CD4-positive, alpha-beta T cell treated with Interferon gamma for 1 hour (primary cell): ENCODE data around the gene NT5DC1.

ENCODE experiments used
- DNase-seq: peaks from one replicate; pipeline ENCODE4 v3.0.0-alpha.2; 2020

NT5DC1 gene

GRCh38 chr6:116100419-116101301 lies at the start of gene NT5DC1:
Gene NT5DC1, plus strand, starts transcription at chr6:116100853. Its CDS starts 78 bp downstream, at chr6:116100931.
- peak; percentile 79 for DNase-seq

DNA sequence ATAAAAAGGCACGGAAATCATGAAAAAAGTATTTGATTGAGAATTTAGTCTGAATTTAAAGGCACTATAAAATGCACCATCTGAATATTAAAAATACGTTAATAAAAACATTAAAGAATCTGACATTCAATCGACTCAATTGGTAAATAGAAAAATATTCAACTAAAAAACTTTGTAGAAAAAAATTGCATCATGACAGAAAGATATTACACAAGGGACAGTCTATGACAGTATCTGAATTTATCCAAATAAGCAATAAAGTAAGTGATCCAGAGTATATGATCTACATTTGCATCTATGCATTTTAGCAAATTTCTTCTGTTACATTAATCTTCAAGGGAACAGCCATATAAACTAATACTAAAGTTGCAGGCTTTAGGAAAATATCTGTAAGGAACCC lies 49.4 kb upstream of the NT5DC1 start:
- no peak for DNase-seq

DNA sequence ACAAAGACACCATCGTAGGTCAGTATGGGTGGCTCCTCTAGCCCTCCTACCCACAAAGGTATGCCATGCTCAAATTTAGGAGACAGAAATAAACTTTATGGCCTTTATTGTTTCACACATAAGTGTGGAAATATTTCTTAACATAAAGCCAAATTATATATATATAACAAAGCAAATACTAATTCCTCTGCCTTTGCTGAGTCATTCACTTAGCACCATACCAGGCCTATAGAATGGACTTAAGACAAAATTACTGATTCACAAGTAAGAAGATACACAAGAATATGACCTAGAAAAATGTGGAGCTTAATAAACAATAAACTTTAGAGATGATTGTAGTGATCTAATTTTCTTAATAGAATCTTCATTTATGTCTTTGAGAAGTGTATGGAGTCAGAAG lies 45.1 kb upstream of the NT5DC1 start:
- no peak for DNase-seq

- no peak for DNase-seq
These were observed 42.9 kb upstream of the NT5DC1 start for GRCh38 chr6:116057766-116058165.

DNA sequence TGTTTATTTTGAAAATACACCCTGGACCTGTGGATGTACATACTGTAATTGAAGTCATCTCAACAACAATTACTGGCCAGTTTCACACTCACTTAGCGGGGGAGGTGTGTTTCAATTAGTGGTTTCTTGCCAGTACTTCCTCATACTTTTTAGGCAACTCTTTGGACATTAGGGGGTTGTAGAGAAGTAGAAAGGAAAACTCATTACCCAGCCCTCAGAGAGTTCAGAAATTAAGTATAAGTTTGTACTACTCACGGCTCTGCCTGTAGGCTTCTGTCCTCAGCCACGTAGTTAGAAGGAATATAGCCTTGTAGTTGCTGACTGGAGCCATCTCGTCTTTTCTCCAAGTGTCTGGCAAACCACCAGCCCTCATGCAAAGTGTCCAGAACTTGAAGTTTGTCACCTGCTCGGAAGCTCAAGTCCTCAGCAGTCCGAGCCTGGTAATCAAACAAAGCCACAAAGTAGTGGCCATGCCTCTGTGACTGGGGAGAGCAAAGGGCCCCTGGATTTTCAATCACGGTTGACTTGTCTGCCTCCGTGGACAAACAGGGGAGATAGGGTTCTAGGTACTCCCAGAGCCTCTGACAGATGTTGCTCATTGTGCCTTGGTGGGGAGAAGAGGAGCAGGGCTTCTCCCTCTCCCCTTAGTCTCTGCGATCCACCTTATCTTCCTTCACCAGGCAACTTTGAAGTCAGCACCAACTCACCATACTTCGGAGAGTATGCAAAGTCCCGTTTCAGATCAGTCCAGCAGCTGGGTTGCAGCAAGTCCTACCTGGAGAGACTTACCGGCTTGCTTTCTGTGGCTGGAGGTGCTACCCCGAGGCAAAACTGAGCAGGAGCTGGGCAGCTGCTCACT lies 40.7 kb upstream of the NT5DC1 start:
- DNase-seq: no peak

GRCh38 chr6:116060572-116061283 lies 39.9 kb upstream of the NT5DC1 start, which contains the start of gene FRK:
Gene FRK, minus strand, starts transcription at chr6:116060891. Its CDS starts 580 bp downstream, at chr6:116060311.
- DNase-seq: no peak

DNA sequence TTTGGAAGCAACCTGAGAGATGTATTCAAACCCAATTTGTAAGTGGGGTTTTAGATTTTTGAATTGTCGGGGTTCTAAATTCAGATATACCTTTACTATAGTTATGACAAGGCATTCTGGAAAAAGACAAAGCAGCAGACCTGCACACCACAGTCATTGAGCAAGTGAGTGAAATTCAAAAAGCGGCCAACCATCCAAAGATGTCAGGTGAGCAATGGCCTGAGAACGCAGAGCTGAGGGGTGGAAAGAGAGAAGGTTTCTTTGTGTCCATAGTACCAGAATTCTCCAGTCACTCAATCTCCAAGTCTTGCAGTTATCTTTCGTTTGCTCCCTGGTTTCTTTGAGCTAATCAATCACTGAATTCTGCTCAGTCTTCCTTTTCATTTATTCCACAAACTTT lies 38.2 kb upstream of the NT5DC1 start:
- DNase-seq: no peak

GRCh38 chr6:116064666-116065065 lies 36.0 kb upstream of the NT5DC1 start:
- DNase-seq: no peak

GRCh38 chr6:116066789-116067188 lies 33.9 kb upstream of the NT5DC1 start:
- no peak for DNase-seq

- DNase-seq: no peak
These were observed 30.6 kb upstream of the NT5DC1 start for GRCh38 chr6:116070101-116070500.

GRCh38 chr6:116070616-116071389 lies 29.9 kb upstream of the NT5DC1 start:
- DNase-seq: no peak

GRCh38 chr6:116072368-116072767 lies 28.3 kb upstream of the NT5DC1 start:
- no peak for DNase-seq

GRCh38 chr6:116073765-116074440 lies 26.8 kb upstream of the NT5DC1 start:
- no peak for DNase-seq

- no peak for DNase-seq
These were observed 25.8 kb upstream of the NT5DC1 start for GRCh38 chr6:116074732-116075390.

DNA sequence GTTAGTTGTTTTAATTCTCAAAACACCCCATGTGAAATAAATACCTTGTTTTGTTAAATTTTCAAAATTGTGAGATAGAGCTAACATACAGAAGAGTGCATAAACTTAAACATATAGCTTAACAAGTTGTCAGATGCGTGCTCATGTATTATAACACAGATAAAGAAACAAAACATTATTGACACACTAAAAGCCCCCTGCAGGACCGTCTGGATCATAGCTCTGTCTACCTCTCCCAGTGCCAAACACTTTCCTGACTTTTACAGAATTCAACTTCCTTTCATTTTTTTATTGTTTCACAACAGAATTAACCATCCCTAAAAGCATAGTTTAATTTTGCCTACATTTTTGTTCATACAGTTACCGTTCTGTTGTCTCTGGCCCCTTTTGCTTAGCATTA lies 22.1 kb upstream of the NT5DC1 start:
- DNase-seq: no peak

DNA sequence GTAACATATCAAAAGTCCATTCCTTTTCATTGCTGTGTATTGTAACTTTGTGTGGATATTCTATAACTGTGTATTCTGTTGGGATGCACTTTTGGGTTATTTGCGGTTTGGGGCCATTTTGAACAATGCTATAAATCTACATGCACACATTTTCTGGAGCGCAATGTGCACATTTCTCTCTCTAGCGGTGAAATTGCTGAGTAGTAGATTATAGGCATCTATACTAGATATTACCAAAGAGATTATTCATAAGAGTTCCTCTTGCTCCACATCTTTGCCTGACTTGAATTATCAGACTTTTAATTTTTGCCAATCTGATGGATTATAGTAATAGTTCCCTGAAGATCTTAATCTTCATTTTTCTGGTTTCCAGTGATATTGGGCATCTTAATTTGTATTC lies 21.7 kb upstream of the NT5DC1 start:
- DNase-seq: no peak

- no peak for DNase-seq
These were observed 17.6 kb upstream of the NT5DC1 start for GRCh38 chr6:116083052-116083451.

DNA sequence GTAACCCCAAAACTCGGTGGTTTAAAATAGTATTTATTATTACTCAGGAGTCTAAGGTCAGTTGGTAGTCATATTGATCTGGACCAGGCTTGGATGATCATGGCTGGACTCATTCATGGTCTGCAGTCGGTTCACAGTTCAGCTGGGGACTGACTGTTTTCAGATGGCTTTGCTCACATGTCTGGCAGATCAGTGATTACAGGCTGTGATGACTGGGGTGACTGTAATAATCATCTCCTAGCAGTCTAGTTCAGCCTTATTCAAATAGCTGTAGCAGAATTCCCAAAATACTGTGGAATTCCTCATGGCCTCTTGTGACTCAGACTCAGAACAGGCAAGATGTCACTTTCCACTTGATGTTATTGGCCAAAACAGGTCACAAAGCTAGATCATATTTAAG lies 16.4 kb upstream of the NT5DC1 start:
- no peak for DNase-seq

DNA sequence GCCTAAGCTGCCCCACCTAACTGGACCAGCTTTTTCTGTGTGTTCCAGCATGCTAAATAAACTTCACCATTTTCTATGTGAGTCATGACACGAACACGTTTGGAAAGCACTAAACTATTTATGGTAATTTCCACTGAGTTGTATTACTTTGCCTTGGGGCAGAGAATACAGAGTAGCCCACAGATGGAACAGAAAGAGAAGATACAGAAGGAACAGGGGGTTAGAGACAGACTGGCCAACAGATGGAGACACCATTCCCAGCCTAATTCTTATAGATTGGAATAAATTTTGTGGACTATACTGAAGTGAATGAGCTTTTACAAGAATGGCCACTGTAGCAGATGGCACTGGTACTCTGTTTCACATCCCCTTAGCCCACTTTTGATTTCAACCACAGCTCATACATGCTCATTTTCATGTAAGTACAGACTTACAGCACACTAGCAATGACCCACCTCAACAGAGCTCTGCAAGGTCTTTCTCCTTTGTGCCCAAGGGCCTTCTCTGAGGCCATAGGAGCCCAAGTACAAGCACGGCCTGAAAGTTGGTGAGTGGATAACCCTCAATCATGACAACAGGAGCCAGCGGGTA lies 13.1 kb upstream of the NT5DC1 start:
- DNase-seq: no peak

GRCh38 chr6:116088946-116089345 lies 11.7 kb upstream of the NT5DC1 start:
- DNase-seq: no peak

- DNase-seq: no peak
These were observed 10.4 kb upstream of the NT5DC1 start for GRCh38 chr6:116090251-116090650.
